ENCODE measurements around the gene KCNN3.

Gene KCNN3

DNA sequence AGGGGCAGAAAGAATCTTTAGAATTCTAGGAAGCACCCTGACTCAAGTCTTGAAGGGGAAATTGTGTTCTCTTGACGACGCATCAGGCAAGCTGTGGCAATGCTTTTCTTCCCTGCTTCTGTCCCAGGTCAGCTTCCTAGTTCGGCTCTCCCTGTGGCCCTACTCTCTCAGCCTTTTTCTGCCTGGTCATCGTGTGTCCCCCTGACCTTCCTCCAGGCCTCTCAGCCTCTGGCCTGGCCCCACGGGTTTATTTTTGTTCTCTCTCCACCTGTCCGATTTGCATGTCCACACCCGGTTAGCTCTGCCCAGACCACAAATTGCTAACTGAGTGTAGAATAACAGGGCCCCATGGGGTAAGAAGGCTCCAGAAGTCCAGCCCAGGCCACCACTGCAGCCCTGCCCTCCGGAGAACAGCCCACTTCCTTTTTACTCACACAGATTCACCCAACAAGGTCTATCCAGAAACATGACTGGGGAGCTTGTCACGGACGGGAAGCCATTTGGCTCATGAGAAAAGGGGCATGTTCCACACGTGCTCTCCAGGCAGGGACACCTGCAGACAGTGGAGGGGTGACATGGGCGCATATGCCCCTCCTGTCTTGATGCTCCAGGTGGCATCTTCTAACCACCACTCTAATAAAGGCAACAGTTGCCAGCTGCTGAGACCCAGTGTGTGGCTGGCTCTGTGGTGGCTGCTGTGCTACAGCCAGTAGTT, 9.8 kb downstream of the KCNN3 start:
- DNase-seq (ENCODE audit: low spot score) = no peak

DNA sequence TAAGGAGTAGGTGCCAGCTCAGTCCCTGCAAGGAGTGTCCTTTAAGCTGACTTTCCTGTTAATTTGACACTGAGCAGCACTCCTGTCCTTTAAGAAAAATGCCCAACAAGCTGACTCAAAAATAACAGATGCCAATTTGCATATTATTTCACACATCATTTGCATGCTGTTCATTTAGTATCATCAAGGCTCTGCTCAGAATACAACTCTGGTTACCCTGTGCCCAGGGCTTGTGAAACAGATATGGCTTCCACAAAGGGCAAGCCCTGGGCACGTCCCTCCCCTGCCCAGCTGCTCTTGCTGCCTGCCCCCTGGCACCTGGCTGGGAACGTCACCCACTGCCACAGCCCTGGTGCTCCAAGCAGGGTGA, 10.3 kb downstream of the KCNN3 start:
- DNase-seq (ENCODE audit: low spot score) = no peak

DNA sequence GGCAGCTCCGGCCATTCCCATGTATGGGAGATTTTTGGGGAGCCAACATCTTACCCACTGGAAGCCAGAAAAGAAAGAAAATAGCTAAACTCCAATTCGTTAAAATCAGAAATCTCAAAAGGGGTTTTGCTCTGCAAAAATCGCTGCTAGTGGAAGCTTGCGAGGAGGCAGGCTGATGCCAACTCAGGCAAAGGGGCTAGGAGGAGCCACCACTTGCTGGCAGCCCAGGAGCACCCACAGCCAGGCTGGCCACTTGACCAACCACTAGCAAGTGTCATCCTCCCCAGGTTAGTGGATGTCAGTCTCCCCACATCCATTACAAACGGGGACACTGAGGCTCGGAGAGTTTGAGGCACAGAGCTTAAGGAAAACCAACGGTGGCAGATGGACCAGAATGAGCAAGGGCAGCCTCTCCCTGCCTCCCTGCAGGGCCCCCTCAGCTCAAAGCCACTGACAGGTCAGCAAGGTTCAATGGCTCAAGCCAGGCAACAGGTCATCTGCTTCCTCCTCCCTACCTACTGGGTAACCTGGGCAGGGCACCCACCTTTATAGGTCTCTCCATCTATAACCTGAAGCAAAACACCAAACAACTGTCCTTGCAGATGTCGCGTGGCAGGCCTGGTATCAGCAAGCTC, 10.8 kb downstream of the KCNN3 start:
- no peak for DNase-seq (ENCODE audit: low spot score)

DNA sequence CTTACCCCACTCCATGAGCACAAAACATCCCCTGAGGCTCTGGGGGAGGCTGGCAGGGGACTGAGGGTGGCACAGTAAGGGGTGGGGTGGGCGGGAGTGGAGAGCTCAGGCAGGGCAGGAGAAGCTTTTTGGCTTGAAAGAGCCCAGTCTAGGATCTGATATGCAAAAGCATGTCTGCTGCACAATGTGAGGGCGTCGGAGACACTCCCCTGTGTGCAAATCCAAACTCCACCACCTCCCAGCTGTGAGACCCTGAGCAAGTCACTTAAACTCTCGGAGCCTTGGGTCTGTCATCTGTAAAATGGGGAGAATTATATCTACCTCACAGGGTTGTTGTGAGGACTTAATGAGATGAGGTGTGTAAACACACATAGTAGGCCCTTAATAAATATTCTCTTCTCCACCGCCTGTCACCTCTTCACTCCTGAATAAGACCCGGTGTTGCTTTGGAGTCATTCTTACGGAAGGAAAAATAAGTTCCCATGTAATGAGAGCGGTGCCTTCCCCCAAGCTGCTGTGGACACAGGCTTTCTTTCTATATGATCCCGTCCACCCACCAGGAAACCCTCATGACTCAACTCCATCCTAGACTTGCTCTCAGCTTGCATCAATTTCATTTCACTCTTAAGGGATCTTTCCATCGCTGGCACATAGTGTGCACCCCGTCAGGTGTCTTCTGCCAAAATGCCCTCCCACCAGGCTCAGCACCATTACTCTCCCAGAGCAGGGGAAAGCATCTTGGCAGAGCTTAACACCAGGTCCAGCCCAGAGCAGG, 12.5 kb downstream of the KCNN3 start:
- no peak for DNase-seq (ENCODE audit: low spot score)

DNA sequence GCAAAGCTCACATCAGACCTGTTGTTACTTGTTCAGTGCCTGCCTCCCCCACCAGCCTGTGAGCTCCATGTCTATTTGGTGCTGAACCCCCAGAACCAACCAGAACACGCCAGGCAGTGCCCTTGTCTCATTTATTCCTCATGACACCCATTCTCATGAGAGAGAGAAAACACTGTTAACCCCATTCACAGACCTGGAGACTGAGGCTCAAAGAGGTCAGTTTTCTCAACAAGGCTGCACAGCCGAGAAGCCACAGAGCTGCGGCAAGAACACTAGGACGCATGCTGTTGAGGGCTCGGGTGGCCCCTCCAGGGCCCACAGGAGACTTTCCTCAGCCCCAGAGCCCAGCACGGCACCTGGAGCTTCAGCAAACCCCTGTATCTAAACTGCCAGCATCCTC, 13.1 kb downstream of the KCNN3 start:
- DNase-seq (ENCODE audit: low spot score) = no peak

DNA sequence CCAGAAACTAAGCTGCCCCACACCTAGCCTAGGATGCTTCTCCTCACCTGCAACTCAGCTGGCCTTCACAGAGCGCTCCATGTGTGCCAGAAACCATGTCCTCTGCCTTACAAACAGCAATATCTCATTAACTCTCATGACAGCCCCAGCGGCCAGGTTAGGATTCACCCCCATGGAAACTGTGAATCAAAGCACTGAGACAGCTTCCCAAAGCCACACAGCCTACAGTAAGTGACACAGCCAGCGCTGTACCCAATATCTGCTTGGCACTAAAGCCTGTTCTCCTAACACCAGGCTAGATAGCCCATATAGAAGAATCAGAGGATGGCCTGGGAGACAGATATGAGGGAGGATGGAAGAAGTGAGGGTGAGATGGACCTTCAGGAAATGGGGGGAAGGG, 13.5 kb downstream of the KCNN3 start:
- no peak for DNase-seq (ENCODE audit: low spot score)

DNA sequence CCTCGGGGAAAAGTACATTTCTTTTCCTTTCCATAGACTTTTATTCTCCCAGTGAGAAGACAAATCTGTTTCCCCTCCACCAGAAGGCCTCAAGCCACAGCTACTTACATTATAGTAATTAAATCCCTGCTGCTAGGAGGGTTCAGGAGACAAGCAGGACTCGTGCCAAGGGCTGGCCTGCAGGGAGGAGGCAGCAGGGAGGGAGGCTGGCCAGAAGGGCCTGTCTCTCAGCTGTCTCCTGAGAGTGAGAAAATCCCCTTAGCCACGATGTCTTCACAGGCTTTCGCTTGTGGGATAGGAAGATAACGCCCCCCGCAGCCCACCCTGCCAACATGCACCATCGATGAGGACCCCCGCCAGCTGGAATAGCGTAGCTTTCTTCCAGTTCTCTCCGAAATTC, 14.0 kb downstream of the KCNN3 start:
- no peak for DNase-seq (ENCODE audit: low spot score)

DNA sequence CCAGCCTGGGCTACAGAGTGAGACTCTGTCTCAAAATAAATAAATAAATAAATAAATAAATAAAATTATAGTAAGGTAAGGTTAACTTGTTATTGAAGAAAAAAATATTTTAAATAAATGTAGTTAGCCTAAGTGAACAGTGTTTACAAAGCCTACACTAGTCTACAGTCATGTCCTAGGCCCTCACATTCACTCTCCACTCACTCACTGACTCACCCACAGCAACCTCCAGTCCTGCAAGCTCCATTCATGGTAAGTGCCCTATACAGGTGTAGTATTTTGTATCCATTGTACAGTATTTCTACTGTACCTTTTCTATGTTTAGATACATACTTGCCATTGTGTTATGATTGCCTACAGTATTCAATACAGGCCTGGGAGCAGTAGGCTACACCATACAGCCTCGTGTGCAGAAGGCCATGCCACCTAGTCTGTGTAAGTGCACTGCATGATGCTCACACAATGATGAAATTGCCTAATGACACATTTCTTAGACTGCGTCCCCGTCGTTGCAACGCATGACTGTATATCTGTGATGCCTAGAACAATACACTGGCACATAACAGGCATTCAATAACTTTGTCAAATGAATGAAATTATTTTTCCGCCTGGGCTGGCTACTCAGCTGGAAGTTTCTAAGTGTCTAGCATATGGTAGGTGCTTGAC, 14.8 kb downstream of the KCNN3 start:
- no peak for DNase-seq (ENCODE audit: low spot score)

DNA sequence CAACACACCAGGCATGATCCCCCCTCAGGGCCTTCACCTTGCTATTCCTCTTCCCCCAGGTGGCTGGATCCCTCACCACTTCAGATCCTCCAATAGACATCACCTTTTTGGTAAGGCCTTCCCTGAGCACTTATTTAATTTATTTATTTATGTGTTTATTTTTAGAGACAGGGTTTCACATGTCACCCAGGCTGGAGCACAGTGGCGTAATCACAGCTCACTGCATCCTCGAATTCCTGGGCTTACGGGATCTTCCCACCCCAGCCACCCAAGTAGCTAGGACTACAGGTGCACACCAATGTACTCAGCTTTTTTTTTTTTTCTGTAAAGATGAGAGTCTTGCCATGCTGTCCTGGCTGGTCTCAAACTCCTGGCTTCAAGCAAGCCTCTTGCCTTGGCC, 17.2 kb downstream of the KCNN3 start:
- DNase-seq (ENCODE audit: low spot score) = no peak

DNA sequence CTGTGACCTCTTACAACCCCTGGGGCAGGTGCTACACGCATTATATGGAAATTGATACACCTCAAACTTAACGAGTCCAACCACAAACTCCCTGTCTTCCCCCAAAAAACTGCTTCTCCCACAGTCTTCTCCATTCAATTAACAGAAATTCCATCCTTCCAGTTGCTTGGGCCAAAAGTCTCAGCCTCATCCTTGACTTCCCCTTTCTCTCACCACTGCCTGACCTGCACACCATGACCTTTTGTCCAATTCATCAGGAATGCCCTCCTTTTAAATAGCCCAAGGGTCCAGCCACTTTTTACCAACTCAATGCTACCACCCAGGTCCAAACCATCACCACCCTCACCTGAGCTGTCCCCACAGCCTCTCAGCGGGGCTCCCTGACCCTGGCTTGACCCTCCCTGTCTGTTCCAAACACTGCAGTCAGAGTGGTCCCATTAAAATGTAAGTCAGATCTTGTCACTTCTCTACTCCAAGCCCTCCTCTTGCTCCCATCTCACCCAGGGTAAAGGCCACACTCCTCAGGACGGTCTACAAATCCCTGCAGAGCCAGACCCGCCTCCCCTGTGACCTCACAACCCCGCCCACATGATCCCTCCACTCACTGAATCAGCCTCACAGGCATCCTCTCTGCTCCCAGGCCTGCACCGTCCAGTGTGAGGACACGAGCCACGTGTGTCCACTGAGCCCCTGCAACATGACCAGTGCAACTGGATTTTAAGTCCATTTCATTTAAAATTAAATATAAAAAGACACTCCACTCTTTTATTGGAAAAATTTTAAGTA, 18.5 kb downstream of the KCNN3 start:
- DNase-seq (ENCODE audit: low spot score) = no peak

DNA sequence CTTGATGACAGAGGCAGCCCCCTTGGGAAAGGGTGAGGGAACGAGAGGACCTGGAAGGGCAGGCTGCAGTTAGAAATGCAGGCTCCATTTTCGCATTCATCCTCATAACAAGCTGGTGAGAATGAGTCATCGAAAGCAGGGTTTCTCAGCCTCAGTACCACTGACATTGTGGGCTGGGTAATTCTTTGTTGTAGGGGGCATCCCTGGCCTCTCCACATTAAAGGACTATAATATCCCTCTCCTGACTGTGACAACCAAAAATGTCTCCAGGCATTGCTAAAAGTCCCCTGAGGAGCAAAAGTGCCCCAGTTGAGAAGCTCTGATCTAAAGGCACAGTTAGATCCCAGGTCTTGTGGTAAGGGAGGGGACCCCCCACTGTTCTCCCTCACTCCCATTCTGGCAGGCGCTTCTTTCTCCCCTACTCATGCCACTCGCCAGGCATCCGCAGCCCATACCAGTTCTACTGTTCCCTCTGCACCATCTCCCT, 20.4 kb downstream of the KCNN3 start:
- no peak for DNase-seq (ENCODE audit: low spot score)

DNA sequence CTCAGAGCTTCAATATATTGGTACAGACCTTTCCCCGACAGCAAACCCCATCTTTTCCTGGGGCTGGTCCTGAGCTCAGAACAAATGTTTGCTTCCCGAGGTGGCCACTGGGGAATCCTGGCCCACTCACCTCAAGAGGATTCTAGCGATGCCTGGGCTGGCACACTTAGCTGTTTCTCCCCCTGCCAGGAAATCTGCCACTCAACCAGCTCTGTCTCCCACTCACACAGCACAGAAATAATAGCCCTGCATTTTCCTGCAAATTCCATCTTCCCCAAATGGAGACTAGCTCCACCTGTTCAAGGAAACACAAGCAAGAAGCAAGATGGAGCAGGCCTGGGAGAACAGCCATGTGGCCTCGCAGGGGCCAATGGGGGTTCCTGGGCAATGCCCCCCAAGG, 21.1 kb downstream of the KCNN3 start:
- DNase-seq (ENCODE audit: low spot score) = no peak

DNA sequence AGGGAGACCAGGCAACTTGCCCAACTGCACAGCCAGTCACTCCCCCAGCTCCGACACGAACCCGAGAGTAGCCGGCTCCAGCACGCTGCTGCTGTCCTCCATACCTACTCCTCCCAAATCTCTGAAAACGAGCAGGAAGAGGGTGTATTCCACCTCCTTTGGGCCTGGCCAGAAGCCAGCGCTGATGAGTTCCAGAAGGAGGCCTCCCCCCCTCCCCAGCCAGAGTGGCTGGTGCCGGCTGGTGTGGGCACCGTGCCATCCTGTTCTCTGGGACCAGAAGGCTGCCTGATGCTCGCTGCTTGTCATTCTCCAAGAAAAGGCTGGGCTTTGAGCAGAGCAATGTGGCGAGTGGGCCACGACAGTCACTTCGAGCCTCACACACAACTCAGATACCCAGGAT, 22.2 kb downstream of the KCNN3 start:
- peak; percentile 32 for DNase-seq (ENCODE audit: low spot score)

DNA sequence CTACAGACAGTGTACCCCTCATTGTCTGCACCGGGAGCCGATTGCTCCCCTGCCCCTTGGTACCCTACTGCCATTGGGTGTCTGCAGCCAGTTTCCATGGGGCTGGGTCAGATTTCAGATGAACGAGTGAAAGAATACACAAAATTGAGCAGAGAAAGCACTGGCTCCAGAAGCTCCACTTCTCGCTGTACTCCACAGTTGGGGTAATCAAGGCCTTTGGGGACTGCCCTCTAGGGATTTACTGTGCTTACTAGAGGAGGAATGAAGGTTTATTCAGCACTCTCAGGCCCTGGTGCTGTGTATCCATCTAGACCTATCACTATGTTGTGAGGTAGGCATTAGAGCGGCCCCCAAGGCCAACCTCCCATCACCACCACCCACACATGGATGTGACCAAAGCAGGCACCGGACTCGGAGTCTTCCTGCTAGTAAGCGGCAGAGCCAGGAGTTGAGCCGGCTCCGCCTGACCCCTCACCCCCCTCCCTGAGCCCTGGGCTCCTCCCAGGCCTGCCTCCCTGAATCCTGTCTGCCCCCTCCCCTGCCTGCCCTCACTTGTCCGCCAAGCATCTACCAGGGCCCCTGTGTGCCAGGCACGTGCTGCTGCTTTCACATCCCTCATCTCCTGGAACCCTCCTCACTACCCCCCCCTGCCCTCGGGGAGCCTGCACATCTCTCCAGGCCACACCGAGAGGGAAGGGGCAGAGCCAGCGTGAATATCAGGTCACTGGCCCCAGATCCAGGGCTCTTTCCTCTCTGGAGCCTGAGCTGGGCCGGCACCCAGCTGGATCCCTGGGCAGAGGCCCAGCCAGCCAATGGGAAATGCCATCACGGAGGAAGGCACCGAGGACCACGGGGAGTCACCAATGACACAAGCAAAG, 23.3 kb downstream of the KCNN3 start:
- DNase-seq (ENCODE audit: low spot score) = no peak

DNA sequence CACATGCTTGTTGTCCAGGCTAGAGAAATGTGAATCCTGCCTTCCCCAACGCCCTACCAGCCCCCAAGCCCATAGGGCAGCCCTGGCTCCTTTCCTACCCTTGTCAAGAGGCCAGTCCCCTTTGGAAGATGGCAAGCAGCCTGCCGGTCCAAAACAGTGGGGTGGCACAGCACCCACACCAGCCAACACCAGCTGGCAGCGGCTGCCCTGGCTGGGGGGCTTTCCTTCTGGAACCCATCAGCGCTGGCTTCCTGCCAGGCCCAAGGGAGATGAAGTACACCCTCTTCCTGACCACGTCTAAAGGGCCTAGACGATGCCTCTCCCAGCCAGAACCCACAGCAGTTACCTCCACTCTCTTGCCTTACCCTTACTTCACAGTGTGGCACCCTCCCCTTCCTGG, 24.2 kb downstream of the KCNN3 start:
- DNase-seq (ENCODE audit: low spot score) = no peak

DNA sequence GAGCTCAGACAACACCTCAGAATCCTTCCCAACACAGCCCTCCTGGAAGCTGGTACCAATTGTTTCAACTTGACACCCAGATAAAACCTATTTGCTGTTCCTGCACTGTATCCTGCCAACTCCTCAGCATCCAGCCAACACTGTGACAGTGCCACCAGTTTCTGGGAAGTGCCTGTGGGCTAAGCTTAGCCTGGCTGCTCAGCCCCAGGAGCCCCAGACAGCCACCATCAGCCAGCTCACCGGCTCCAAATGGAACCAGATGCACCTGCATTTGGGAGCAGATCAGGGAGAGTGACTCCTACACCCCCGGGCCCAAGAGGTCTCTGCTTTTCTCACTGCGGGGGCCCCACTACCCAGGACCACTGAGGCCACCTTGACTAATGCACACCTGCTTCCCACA, 24.9 kb downstream of the KCNN3 start:
- no peak for DNase-seq (ENCODE audit: low spot score)

DNA sequence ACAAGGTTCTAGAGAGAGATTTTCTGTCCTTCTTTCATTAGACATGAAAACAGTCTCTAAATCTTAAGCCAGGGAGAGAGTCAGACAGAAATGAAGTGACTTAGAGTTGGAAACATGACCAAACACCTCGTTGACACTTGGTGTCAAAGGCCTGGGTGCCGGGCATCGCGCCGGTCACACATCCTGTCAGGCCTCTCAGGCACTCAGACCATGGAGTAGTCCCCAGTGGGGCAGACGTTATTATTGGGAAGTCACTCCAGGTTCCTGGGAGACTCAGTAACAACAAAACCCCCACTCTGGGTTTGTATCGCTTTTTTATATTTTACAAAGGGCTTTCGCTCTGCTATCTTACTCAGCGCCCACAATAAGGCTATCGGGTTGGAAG, 25.8 kb downstream of the KCNN3 start:
- DNase-seq (ENCODE audit: low spot score) = no peak

DNA sequence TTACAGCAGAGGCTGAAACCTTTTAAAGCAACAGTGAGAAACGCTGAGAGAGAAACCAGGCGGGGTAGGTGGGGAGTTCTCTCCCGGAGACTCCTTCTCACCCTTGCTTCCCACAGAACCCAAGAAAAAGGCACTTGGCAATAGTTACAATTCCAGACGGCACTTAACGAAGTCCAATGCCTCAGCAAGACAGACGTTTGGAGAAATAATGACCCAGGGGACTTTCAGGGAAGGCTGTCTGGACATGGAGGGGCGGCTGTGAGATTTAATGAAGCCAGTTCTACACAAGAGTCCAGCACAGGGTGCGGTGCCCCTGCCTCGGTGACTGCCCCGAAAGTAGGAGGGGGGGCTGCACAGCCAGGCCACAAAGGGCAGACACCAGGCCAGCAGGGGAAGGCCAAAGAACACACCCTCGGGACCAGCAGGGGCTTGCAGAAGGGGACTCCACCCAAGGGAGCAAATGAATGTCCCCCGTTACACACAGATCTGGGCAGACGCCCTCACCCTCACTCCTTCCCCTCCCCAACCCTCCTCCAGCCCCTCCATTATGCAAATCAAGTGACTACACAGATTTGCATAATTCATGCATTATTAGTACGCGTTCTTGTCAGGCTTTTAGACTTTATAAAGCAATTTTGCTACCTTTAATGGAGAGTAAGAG, 26.3 kb downstream of the KCNN3 start:
- DNase-seq (ENCODE audit: low spot score) = no peak

DNA sequence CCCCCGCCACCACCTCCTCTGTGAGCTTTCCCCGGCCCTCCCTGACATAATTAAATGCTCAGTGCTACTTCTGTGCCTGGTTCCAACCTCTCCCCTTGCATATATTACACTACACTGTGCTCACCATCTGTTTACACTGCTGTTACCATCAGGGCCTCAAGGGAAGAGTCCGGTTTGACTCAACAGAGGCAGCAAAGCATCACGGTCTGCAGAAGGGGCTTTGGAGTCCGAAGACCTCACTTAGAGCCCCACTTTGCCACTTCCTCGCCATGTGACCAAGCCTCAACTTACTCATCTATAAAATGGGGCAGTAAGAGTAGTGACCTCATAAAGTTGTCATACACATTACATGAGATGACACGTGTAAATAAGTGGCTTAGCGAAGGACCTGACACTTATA, 27.4 kb downstream of the KCNN3 start:
- DNase-seq (ENCODE audit: low spot score) = no peak

DNA sequence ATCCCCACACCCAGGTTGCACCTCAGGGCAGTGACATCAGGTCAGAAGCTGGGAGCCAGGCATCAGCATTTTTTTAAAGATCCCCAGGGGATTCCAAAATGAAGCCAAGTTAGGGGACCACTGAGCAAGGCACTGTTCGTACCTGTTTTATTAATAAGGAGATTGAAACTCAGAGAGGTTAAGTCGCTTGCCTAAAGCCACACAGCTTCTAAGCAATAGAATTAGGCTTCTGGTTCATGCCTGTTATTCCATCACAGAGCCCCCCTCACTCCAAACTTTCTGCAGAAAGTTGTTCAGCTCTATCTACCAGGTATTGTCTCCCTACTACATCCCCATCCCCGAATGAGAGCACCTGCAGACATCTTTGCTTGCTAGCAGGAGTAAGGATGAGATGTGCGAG, 28.7 kb downstream of the KCNN3 start:
- no peak for DNase-seq (ENCODE audit: low spot score)
